Measurements from ENCODE around the gene CDK5RAP3.

The CDK5RAP3 gene

DNA sequence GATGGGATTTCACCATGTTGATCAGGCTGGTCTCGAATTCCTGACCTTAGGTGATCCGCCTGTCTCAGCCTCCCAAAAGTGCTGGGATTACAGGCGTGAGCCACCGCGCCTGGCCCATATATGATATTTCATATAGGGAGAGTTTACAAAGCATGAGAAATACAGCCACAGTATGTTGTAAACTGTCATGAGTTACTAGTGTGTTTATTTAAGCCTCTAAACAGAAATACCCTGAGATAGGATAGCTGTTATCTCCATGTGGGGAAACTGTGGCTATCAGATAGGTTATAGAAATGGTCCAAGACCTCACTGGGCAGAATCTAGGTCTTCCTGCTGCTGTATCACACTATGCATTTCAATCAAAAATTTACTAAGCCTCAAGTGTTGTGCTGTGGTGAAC is 2.1 kb upstream of the CDK5RAP3 start:
- in situ Hi-C loops (cut with MboI; ENCODE audit: low sequenced_read_pairs, unreplicated experiment), result no loop called here
- TF ChIP-seq CTCF (IDR thresholded peaks at IDR 0.05; ENCODE audit: borderline replicate concordance, control extremely low read depth, extremely low read depth, insufficient read depth, missing control alignments), result no peak
- DNase-seq (ENCODE audit: low spot score), result no peak

DNA sequence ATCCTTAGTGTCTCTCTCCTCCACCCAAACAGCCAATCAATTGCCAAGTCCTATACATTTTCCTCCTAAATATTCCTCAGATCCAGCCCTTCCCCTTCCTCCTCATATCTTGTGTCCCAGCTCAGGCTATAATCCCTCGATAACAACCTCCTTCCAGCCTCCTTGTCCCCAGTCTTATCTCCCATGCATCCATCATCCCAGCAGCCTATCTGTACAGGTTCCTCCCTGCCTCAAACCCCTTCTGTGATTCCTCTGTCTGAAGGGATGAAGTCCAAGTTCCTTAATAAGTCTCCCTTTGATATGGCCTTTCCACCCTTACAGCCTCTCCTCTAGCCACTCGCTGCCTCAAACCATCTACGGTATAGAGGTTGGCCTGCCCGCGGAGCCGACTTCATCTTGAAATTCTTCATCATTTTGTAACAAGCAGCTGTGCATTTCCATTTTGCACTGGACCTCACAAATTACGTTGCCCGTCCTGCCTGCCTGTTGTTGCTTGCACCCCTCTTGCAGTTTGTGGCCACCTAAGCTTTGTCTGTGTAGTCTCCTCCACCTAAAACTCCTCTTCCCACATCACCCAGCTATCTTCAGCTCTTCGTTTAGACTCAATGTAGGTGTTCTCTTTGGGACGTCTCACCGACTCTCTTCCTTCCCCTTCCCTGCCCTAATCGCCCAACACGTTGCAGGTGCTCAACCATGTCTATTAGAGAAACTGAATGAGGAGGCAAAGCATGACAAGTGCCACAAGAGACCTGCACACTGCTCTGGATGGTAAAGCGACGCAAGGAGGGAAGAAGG is 786 bp upstream of the CDK5RAP3 start:
- TF ChIP-seq CTCF (IDR thresholded peaks at IDR 0.05; ENCODE audit: borderline replicate concordance, control extremely low read depth, extremely low read depth, insufficient read depth, missing control alignments), result no peak
- no peak for DNase-seq (ENCODE audit: low spot score)
- in situ Hi-C loops (cut with MboI; ENCODE audit: low sequenced_read_pairs, unreplicated experiment), result no loop called here

GRCh38 chr17:47973541-47973940 is 2.6 kb downstream of the CDK5RAP3 start:
- no peak for DNase-seq (ENCODE audit: low spot score)
- in situ Hi-C loops (cut with MboI; ENCODE audit: low sequenced_read_pairs, unreplicated experiment), result no loop called here
- no peak for TF ChIP-seq CTCF (IDR thresholded peaks at IDR 0.05; ENCODE audit: borderline replicate concordance, control extremely low read depth, extremely low read depth, insufficient read depth, missing control alignments)

DNA sequence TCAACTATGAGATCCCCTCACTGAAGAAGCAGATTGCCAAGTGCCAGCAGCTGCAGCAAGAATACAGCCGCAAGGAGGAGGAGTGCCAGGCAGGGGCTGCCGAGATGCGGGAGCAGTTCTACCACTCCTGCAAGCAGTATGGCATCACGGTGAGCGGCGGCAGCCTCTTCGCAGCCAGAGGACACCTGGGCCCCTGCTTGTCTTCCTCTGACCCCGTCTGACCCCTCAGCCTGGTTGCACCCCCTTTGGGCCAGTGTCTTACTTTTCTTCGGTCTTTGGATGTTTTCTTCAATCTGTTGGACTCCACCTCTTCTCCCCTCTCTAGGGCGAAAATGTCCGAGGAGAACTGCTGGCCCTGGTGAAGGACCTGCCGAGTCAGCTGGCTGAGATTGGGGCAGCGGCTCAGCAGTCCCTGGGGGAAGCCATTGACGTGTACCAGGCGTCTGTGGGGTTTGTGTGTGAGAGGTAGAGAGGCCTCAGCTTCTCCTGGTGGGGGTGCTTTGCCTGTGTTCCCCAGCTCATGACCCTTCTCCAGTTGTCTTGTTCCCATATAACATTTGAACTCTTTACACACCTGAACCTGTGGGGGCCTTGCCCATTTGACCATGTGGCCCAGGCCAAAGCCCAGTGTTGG is 4.4 kb downstream of the CDK5RAP3 start:
- TF ChIP-seq CTCF (IDR thresholded peaks at IDR 0.05; ENCODE audit: borderline replicate concordance, control extremely low read depth, extremely low read depth, insufficient read depth, missing control alignments), result no peak
- no peak for DNase-seq (ENCODE audit: low spot score)
- in situ Hi-C loops (cut with MboI; ENCODE audit: low sequenced_read_pairs, unreplicated experiment), result no loop called here

DNA sequence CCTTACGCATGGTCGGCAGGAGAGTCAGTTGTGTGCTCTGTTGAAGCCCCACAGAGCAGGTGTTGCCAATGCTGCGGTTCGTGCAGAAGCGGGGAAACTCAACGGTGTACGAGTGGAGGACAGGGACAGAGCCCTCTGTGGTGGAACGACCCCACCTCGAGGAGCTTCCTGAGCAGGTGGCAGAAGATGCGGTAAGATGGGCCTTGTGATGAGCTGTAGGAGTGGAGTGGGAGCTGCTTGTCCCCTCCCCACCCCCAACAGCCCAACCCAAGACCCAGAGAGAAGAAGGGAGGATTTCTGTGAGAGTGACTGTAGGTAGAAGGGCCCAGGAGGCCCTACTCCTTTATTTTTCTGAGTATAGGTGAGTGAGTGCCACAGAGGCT is 4.9 kb downstream of the CDK5RAP3 start:
- no peak for TF ChIP-seq CTCF (IDR thresholded peaks at IDR 0.05; ENCODE audit: borderline replicate concordance, control extremely low read depth, extremely low read depth, insufficient read depth, missing control alignments)
- in situ Hi-C loops (cut with MboI; ENCODE audit: low sequenced_read_pairs, unreplicated experiment), result no loop called here
- no peak for DNase-seq (ENCODE audit: low spot score)

DNA sequence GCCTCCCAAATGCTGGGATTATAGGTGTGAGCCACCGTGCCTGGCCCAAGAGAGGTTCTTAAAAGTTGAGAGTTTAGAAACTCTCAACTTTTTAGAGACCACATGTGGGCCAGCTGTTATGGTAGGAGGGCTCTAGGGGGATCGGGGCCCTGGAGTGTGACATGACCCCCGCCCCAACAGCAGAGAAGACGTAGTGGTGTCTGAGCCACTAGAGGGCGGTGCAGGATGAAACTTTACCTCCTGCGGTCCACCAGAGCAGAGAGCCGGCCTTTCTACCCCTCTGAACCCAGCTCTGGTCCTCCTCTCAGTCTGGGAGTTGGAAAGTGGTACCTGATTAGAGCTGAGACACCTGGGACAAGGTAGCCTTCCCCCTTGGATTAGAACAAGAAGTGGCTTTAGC is 7.4 kb downstream of the CDK5RAP3 start:
- peak; percentile 85 for DNase-seq (ENCODE audit: low spot score)

More for the DNA sequence above, 7.4 kb downstream of the CDK5RAP3 start:
- TF ChIP-seq CTCF (IDR thresholded peaks at IDR 0.05; ENCODE audit: borderline replicate concordance, control extremely low read depth, extremely low read depth, insufficient read depth, missing control alignments), result peak; percentile 53
- in situ Hi-C loops (cut with MboI; ENCODE audit: low sequenced_read_pairs, unreplicated experiment), result no loop called here
